Midbrain (tissue), 1 donor: ENCODE data around the gene C3orf33.
A peak's percentile ranks its signal among the peaks of the same experiment; 100 is the strongest.
"Not testable (repeated sequence)": the region's sequence is repeated elsewhere in the genome, so short reads cannot be mapped to it uniquely, and the experiment has no call there.

Experiments
- DNase-seq: peaks from one replicate; lab custom pipeline; 2025; lab: John Stamatoyannopoulos, UW

The C3orf33 gene

GRCh38 chr3:155805802-155806618 lies at the start of gene C3orf33:
C3orf33 (minus strand) TSS chr3:155806278; CDS start chr3:155806252, 26 bp downstream.
- peak; percentile 83 for DNase-seq

DNA sequence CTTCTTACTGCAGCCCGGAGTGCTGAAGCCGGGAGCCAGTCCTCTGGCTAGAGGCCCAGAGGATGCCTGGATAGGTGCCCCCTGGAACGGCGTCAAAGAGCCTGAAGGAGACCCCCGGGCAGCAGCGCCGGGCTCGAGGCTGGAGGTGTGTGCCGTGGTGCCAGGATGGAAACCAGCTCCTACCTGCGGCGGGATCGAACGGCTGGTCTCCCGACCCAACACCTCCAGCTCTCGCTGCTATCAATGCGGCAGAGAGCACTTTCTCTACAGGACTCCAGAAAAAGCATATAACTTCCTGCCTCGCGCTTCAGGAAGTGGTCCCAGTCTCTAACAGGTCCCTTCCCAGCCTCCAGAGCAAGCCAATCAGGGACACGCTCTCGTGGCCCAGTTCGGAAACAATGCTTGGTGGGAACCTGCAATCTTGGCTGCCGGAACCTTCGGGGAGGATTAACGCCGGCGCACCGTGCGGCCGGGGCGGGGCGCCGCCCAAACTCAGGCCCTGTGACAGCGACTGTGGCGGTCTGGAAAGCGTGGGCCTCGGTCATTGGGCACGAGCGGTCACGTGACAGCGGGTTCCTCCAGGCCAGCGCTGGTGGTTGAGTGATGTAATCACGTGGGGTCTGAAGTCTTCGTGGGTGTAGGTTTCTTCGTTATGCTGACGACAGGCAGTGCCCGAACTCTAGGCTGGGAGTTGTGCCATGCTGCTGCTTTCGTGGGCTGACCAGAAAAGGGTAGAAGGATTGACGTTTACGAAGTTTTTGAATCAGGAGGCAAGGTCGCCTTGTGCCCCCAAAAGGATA lies 48.3 kb upstream of the C3orf33 start, which contains the start of gene SLC33A1:
SLC33A1 (minus strand) TSS at position 287 of the 800 bp plus-strand sequence. CDS start 430 bp downstream, outside the sequence.
- peak; percentile 100 for DNase-seq

DNA sequence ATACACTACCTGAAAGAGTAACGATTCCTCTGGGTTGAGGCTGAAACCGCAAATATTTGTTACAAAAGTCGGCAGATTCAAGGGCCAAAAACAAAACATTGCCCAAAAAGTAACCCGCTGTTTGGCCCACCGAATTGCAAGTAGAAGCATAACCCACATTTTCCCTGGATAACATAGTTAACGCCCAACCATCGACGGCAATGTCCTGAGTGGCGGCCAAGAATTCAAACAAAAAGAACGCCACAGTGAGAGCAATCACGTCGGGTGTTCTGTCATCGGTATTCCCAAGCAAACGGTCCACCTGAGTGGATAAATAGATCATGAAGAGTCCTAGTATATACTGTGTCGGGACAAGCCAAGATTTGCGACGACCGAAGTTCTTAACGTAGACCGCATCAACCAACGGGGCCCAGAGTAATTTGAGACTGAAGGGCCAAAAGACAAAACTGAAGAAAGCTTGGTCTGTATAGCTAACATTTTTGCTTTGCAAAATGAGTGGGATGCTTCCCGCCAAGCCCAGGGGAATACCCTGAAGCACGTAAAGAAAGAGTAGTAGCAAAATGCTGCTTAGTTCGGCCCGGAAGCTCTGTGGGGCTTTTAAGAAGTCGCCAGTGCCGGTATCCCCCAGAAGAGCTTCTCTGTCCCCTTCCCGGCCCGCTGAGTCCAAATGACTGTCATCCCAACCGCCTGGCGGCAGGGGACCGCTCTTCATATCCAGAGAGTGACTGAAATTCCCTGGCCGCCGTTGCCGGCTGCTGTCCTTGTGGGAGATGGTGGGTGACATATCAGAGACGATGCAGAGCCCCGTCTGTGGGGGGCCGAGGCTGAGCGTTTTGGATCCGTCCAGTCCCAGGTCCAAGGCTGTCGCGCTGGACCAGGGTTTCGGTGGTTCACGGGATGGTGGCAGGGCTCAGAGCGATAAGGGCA lies 47.4 kb upstream of the C3orf33 start:
- DNase-seq: peak; percentile 47

DNA sequence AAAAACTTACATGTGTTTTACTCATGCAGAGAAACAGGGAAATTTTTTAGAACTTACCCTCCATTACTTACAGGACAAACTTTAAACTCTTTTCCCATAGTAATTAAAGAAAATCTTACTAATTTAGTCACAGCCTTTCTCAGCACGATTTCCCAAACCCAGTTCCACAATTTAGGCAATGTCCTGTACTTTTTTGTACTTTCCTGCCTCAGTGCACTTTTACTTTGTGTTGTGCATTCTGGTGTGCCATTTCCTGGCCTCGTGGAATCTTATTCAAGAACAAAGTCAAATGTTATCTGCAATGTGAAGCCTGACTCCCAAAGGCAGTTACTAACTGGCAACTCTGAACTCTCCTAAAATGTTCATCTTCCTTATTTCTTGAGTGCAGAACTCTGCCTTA lies 46.3 kb upstream of the C3orf33 start:
- no peak for DNase-seq

DNA sequence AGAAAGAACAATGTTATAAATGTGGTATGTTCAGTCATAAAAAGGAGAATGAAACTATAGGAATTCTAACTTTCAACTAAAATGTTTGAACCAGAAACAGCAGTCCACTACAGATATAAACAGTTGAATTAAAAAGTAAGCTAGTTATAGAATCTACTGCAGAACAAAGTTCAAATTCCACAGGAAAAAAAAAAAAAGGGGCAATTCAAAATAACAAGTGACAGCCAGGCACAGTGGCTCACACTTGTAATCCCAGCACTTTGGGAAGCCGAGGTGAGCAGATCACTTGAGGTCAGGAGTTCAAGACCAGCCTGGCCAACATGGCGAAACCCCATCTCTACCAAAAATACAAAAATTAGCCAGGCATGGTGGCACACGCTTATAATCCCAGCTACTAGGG lies 43.3 kb upstream of the C3orf33 start:
- not testable (repeated sequence) for DNase-seq

GRCh38 chr3:155847993-155848392 lies 41.9 kb upstream of the C3orf33 start:
- DNase-seq: no peak

DNA sequence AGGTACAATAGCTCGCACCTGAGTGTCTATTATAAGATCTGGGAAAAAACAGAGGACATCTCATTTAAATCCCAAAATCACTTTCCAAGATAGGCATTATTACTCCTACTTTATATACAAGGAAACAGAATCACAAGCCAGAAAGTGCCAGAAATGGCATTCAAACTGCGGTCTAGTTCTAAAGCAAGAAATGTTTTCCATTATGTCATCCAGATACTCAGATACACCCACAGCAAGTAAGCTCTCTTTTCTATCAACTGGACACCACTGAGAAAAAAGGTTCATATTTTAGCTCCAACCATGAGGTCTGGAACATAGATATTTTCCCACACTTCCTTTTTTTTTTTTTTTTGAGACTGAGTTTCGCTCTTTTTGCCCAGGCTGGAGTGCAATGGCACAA lies 40.0 kb upstream of the C3orf33 start:
- DNase-seq: no peak

GRCh38 chr3:155843569-155843968 lies 37.5 kb upstream of the C3orf33 start:
- no peak for DNase-seq

- no peak for DNase-seq
These were observed 29.4 kb upstream of the C3orf33 start for GRCh38 chr3:155835341-155836071.

DNA sequence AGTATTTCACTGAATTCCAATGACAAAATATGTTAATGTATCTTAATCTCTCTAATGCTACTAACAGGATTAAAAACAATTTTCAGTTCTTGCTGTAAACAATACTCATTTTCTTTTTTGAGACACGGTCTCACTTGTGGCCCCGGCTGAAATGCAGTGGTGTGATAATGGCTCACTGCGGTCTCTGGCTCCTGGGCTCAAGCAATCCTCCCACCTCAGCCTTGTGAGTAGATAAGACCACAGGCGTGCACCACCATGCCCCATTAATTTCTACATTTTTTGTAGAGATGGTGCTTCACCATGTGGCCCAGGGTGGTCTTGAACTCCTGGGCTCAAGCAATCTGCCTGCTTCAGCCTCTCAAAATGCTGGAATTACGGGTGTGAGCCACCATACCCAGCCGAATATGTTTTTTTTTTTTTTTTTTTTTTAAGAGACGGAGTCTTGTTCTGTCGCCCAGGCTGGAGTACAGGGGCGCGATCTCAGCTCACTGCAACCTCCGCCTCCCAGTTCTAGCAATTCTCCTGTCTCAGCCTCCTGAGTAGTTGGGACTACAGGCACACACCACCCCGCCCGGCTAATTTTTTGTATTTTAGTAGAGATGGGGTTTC lies 22.5 kb upstream of the C3orf33 start:
- not testable (repeated sequence) for DNase-seq

DNA sequence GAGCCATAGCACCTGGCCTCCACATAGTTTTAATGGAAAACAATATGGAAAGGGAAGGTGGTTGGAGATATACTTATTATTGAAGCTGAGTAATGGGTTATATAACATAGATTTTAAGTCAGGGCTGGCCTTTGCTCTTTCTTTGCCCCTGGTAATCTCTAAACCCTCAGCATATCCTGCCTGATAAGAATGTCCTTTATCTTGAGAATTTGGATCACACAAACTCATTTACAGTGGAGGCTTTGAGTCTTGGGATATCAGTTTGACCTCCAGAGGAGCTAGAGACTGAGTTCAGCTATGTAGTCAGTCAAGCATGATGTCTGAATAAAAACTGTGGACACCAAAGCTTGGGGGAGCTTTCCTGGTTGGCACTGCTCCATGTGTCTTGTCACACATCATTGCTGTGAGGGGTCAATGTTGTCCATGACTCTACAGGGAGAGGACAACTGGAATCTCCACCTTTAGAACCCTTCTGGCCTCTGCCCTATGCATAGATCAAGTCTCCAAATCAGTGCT lies 9.0 kb upstream of the C3orf33 start:
- no peak for DNase-seq

DNA sequence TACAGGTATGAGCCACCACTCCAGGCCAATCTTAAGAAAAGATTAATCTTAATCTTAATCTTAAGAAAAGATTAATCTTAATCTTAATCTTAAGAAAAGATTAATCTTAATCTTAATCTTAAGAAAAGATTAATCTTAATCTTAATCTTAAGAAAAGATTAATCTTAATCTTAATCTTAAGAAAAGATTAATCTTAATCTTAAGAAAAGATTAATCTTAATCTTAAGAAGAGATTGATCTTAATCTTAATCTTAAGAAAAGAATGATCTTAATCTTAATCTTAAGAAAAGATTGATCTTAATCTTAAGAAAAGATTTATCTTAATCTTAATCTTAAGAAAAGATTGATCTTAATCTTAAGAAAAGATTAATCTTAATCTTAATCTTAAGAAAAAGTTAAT lies 7.1 kb upstream of the C3orf33 start:
- DNase-seq: not testable (repeated sequence)

GRCh38 chr3:155809181-155809580 lies 3.1 kb upstream of the C3orf33 start:
- DNase-seq: no peak

DNA sequence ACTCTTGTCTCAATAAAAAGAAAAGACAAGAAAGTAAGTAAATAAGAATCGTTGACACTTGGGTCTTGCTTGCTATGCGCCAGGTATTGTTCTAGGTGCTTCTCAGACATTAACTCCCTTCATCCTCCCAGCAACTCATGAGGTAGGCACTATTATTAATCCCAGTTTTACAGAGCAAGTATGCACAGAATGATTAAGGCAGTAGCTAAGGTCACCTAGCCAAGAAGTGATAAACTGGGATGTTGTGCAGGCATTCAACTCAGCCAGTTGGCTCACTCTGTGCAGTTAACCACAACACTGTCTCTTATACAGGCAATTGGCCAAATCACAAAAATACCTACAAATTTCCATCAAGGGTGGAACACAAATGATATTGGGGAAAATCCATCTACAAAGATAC lies 1.7 kb upstream of the C3orf33 start:
- DNase-seq: no peak

DNA sequence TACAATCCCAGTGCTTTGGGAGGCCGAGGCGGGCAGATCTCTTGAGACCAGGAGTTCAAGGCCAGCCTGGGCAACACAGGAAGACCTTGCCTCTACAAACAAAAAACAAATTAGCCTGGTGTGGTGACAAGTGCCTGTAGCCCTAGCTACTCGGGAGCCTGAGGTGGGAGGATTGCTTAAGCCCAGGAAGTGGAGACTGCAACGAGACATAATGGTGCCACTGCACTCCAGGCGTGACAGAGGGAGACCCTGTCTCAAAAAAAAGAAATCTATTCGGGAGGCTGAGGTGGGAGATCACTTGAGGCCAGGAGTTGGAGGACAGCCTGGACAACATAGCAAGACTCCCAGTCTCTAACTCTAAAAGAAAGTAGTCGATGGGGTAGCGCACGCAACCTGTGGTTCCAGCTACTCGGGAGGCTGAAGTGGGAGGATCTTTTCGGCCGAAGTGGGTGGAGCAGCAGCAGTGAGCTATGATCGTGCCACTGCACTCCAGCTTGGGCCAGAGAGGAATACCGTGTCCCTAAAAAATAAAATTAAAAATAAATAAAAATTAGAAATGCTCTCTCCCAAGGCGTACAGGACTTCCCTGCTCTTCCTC lies 775 bp downstream of the C3orf33 start:
- DNase-seq: no peak

DNA sequence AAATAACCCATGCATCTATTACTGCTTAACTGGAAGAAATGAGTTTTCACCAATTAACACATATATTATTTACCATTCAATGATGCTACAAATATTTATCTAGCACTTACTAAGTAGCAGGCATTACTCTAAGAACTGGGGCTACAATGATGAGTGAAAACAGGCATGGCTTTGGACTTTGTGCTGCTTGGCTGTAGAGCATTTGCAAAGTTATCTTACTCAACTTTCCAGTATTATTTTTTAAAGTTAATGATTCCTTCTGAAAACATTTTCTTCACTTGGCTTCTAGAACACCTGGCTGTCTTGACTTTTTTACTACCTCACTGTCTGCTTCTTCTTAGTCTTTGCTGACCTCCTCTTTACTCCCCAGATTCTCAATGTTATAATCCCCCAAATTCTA lies 1.8 kb downstream of the C3orf33 start:
- DNase-seq: no peak

- DNase-seq: no peak
These were observed 13.5 kb downstream of the C3orf33 start for GRCh38 chr3:155792532-155792931.

DNA sequence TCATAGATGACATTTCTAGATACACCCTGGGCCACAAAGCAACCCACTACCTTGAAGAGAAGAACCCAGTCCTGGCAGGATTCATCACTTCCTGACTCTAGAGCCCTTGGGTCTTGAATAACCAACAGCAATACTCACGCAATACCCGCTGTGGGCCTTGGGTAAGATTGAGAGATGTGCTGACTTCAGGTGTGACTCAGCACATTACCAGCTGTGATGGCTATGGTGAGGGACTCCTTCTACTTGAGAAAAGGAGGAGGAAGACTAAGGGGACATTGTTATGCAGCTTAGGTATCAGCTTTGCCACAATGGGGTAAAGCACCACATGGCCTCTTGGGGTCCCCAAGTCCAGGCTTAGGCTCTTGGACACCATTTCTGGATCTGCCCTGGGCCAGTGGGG lies 14.9 kb downstream of the C3orf33 start:
- no peak for DNase-seq

DNA sequence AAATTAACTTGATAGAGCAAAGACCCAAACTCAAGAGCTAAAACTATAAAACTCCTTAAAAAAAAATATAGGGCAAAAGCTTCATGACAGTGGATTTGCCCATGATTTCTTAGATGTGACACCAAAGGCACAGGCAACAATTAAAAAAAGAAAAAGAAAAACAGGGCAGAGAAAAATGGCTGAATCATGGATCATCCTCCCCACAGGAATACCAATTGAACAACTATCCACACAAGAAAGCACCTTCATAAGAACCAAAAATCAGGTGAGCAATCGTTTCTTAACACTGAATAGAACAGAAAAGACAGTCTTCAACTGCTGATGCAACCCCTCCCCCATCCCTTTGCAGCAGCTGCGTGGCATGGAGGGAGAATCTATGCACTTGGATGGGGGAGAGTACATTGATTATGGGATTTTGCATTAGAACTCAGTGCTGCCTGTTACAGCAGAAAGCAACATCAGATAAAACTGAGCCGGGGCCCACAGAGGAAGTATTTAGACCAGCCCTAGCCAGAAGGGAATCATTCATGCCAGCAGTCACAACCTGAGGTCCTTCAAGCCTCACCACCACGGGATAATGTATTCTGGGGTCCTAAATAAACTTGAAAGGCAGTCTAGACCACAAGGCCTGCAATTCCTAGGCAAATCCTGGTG lies 15.7 kb downstream of the C3orf33 start:
- no peak for DNase-seq
